OCI-LY3 (cell line): ENCODE results near the gene GATA1.

ENCODE experiments used
- EZH2phosphoT487 ChIP-seq: fragments of 200-600 bp; shearing (Covaris generic); IDR thresholded peaks from 2 replicates; pipeline ENCODE4 v1.6.1; 2018; ENCODE audit warnings: antibody characterized with exemption, mixed run types, low read depth
- TF ChIP-seq, protein P1 (sequence below): fragments of 200-600, 300-600 bp; sonication (generic); IDR thresholded peaks from 2 replicates; pipeline ENCODE4 v1.5.1; 2014; ENCODE audit warnings: antibody characterized with exemption, low read length, low read depth

DNA sequence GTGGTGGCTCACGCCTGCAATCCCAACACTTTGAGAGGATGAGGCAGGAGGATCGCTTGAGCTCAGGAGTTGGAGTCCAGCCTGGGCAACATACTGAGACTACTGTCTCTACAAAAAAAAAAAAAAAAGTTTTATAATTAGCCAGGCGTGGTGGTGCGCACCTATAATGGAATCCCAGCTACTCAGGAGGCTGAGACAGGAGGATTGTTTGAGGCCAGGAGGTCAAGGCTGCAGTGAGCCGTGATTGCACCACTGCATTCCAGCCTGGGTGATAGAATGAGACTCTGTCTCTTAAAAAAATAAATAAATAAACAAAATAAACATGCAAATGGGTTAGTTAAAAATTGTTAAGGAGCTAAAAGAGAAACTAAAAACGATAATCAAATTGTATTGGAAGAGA, 17.2 kb upstream of the GATA1 start:
- TF ChIP-seq, protein P1, sequence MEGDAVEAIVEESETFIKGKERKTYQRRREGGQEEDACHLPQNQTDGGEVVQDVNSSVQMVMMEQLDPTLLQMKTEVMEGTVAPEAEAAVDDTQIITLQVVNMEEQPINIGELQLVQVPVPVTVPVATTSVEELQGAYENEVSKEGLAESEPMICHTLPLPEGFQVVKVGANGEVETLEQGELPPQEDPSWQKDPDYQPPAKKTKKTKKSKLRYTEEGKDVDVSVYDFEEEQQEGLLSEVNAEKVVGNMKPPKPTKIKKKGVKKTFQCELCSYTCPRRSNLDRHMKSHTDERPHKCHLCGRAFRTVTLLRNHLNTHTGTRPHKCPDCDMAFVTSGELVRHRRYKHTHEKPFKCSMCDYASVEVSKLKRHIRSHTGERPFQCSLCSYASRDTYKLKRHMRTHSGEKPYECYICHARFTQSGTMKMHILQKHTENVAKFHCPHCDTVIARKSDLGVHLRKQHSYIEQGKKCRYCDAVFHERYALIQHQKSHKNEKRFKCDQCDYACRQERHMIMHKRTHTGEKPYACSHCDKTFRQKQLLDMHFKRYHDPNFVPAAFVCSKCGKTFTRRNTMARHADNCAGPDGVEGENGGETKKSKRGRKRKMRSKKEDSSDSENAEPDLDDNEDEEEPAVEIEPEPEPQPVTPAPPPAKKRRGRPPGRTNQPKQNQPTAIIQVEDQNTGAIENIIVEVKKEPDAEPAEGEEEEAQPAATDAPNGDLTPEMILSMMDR: no peak
- TF ChIP-seq EZH2phosphoT487: no peak
